CD1c-positive myeloid dendritic cell (primary cell): ENCODE results near the gene FANCG.

Experiments used
- DNase-seq: peaks from one replicate; pipeline ENCODE4 v3.0.0-alpha.2; 2016; ENCODE audit errors: extremely low spot score

FANCG gene

GRCh38 chr9:35079426-35080341 is at the start of gene FANCG:
Gene FANCG, minus strand, starts transcription at chr9:35079942. Its CDS starts 418 bp downstream, at chr9:35079524.
- peak; percentile 93 for DNase-seq

- DNase-seq = peak; percentile 94
Observed at GRCh38 chr9:35116898-35117551, 37.3 kb upstream of the FANCG start.

GRCh38 chr9:35116539-35116897 is 36.8 kb upstream of the FANCG start:
- DNase-seq = no peak

GRCh38 chr9:35115680-35116538 is 36.2 kb upstream of the FANCG start, which contains the start of gene ATOSB:
Gene ATOSB, minus strand, starts transcription at chr9:35115862. Its CDS starts 7,588 bp downstream, at chr9:35108274.
- DNase-seq = peak; percentile 97

- peak; percentile 86 for DNase-seq
Observed at GRCh38 chr9:35114840-35115628, 35.3 kb upstream of the FANCG start.

GRCh38 chr9:35114113-35114839 is 34.5 kb upstream of the FANCG start:
- DNase-seq = peak; percentile 94

GRCh38 chr9:35112257-35113020 is 32.7 kb upstream of the FANCG start:
- peak; percentile 86 for DNase-seq

GRCh38 chr9:35111001-35111933 is 31.5 kb upstream of the FANCG start:
- peak; percentile 98 for DNase-seq

- DNase-seq = no peak
Observed at GRCh38 chr9:35110327-35110761, 30.6 kb upstream of the FANCG start.

GRCh38 chr9:35108946-35109575 is 29.3 kb upstream of the FANCG start:
- no peak for DNase-seq

- DNase-seq = no peak
Observed at GRCh38 chr9:35108461-35108860, 28.7 kb upstream of the FANCG start.

- no peak for DNase-seq
Observed at GRCh38 chr9:35107297-35108290, 27.9 kb upstream of the FANCG start.

GRCh38 chr9:35106343-35106730 is 26.6 kb upstream of the FANCG start:
- no peak for DNase-seq

- DNase-seq = no peak
Observed at GRCh38 chr9:35105571-35106342, 26.0 kb upstream of the FANCG start.

GRCh38 chr9:35105126-35105525 is 25.4 kb upstream of the FANCG start:
- DNase-seq = no peak

- DNase-seq = peak; percentile 8
Observed at GRCh38 chr9:35104586-35104985, 24.8 kb upstream of the FANCG start.
